LHCN-M2 (cell line): ENCODE results near the gene TCOF1. TPM values are rescaled to one million over a fixed set of nuclear protein-coding genes. Genes with fewer than 3 reads are reported as not detected.
A peak's percentile ranks its signal among the peaks of the same experiment; 100 is the strongest.

Experiments used
- DNase-seq: peaks from one replicate; pipeline ENCODE4 v3.0.0-alpha.2; 2012; ENCODE audit warnings: low read depth
- total RNA-seq: library from RNA; depleted of rRNA; stranded (reverse); fragments of >200 nt; gene quantifications from 2 replicates; pipeline ENCODE4 v1.2.3, GENCODE V29; 2014

The TCOF1 gene
- total RNA-seq, 1 experiment from 2014 or later = 42.3 TPM

DNA sequence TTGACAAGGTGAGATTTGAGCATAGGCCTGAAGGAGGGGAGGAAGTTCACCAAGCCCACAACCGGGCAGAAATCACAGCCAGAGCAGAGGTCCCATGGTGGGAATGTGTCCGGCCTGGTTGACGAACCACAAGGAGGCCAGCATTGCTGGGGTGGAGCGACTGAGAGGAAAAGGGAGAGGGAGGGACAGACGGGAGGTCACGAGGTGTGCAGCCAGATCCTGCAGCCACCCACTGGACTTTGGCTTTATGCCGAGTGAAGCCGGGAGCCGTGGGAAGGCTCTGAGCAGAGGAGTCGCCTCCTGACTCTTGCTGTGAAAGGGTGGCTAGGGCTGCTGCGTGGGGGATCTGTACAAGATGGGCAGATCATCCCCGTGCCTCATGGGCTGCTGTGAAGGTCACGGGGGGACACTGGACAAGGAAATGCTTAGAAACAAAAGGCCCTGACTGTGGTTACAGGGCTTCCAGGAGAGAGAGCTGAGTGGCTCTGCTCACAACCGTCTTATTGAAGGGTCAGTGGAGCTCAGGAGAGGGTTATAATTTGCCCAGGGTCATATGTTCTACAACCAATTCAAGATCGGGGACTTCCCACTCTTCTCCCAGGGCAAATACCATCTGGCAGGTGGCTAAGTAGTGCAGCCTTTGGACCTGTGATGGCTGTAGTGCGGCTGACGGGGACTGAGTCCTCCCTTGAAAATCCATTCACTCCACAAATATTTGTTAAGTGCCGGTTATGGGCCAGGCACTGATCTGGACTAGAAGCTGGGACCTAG, 70.8 kb downstream of the TCOF1 start:
- no peak for DNase-seq

DNA sequence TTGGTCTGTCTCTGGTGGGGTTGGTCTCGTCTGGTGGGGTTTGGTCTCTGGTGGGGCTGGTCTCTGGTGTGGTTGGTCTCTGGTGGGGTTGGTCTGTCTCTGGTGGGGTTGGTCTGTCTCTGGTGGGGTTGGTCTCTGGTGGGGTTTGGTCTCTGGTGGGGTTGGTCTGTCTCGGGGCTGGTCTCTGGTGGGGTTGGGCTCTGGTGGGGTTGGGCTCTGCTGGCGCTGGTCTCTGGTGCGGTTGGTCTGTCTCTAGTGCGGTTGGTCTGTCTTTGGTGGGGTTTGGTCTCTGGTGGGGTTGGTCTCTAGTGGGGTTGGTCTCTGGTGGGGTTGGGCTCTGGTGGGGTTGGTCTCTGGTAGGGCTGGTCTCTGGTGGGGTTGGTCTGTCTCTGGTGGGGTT, 71.5 kb downstream of the TCOF1 start:
- DNase-seq = no peak

- no peak for DNase-seq
Measured at GRCh38 chr5:150429410-150429873, 71.9 kb downstream of the TCOF1 start.

DNA sequence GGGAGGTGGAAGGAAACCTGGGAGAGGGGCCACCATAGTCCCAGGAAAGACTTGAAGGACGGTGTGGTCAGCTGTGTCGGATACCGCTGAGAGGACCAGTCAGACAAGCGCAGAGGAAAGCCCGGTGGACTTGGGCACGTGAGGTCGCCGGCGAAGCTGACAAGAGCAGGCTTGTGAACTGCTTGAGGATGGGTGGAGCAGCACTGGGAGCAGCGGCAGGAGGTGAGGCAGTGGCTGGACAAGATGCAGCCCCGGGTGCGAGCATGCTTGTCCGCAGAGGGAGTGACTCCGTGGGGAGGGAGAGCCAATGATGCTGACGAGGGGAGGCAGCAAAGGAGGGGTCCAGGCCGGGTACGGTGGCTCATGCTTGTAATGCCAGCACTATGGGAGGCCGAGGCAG, 73.6 kb downstream of the TCOF1 start:
- no peak for DNase-seq

DNA sequence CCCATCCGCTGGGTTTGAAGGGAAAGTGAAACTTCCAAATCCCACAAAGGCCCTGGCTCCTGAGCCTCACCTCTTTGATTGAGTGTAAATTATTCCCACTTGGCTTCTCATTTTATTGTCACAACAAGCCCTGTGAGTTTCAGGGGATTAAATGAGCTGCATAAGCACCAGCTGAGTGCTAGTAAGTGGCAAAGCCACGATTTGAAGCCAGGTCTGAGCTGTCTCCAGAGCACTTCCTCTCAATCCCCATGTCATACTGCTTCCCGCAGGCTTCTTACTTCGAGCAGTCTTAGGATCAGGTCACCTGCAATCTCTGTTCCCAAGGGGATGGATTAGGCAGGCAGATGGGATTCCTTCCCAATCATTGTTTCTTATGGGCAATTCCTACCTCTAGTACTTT, 74.1 kb downstream of the TCOF1 start:
- DNase-seq = no peak

- no peak for DNase-seq
Measured at GRCh38 chr5:150434464-150434863, 77.0 kb downstream of the TCOF1 start.

GRCh38 chr5:150436141-150436680, 78.7 kb downstream of the TCOF1 start:
- peak; percentile 72 for DNase-seq

GRCh38 chr5:150438873-150439546, 81.5 kb downstream of the TCOF1 start:
- peak; percentile 41 for DNase-seq

DNA sequence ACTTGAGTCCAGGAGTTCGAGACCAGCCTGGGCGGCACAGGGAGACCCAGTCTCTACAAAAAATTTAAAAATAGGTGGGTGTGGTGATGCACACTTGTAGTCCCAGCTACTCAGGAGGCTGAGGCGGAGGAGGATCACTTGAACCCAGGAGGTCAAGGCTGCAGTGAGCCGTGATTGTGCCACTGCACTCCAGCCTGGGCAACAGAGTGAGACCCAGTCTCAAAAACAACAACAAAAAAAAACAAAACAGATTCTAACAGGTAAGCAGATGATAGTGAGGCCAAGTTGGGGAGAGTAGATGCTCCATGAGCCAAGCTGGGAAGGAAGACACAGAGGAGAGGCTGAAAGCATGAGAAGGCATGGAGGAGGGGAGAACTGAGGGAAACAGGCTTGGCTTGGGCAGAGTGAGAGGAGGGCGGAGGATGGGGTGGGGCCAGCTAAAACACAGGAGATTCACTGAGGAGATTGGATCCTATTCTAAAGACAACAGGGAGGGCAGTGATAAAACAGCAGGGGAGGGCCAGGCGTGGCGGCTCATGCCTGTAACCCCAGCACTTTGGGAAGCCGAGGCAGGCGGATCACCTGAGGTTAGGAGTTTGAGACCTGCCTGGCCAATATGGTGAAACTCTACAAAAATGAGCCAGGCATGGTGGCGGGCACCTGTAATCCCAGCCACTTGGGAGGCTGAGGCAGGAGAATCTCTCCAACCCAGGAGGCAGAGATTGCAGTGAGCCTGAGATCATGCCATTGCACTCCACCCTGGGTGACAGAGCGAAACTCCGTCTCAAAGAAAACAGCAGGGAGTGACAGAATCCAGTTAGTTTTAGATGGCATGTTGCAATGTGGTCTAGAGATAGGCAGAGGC, 83.7 kb downstream of the TCOF1 start:
- no peak for DNase-seq

GRCh38 chr5:150441813-150442698, 84.6 kb downstream of the TCOF1 start:
- peak; percentile 39 for DNase-seq

DNA sequence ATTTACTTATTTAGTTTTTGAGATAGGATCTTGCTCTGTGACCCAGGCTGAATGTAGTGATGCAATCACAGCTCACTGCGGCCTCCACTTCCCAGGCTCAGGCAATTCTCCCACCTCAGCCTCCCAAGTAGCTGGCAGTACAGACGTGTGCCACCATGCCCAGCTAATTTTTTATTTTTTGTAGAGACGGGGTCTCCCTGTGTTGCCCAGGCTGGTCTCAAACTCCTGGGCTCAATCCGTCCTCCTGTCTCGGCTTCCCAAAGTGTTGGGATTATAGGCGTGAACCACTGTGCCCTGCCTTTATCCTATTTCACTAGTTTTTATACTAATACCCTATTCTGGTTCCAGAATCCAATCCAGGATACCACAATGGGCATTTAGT, 85.2 kb downstream of the TCOF1 start:
- no peak for DNase-seq

- DNase-seq = no peak
Measured at GRCh38 chr5:150443242-150444075, 86.0 kb downstream of the TCOF1 start.

DNA sequence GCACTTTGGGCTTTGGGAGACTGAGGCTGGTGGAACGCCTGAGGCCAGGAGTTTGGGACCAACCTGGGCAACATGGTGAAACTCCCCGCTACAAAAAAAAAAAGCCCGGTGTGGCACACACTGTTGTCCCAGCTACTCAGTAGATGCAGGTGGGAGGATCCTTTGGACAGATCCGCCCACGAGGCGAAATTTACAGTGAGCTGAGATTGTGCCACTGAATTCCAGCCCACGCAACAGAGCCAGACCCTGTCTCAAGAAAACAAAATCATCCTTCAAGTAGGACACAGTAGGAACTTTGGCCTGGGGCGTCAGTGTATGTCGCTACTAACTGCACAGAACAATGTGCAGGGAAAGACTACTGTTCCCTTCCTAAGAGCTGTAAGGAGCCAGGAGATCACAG, 87.3 kb downstream of the TCOF1 start:
- no peak for DNase-seq

DNA sequence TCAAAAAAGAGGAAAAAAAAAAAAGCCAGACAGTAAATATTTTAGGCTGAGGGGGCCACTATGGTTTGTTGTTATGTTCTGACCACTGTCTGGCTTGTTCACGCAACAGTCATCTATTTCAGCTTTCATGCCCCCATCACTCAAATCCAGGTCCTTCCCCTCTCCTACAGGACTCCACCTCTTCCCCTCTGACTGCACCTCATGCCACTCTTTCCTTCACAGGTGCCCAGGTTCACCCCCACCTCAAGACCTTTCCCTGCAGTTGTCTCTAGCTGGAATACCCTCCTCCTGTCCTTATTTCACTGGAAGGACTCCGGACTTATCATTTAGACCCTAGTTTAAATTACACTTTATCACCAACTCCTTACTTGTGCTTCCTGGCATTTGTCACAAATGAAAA, 88.6 kb downstream of the TCOF1 start:
- DNase-seq = no peak

- no peak for DNase-seq
Measured at GRCh38 chr5:150446583-150446982, 89.1 kb downstream of the TCOF1 start.

- DNase-seq = no peak
Measured at GRCh38 chr5:150447188-150447587, 89.7 kb downstream of the TCOF1 start.

DNA sequence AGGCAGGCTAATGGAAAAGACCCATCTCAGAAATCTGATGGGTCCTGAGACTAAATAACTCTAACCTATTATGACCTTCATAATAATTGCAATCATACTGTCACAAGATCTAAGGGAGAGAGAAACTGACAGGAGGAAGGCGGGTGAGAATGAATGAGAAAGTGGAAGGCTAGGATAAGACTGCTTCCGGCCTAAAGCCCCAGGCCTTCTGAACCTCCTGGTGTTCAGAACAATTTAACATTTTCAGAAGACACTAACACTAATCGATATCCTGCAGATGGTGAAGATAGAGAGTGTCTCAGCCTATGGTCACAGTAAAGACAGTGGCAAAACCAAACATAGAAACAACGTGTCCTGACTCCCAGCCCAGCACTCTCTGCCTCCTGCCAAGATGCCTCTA, 90.8 kb downstream of the TCOF1 start:
- no peak for DNase-seq

DNA sequence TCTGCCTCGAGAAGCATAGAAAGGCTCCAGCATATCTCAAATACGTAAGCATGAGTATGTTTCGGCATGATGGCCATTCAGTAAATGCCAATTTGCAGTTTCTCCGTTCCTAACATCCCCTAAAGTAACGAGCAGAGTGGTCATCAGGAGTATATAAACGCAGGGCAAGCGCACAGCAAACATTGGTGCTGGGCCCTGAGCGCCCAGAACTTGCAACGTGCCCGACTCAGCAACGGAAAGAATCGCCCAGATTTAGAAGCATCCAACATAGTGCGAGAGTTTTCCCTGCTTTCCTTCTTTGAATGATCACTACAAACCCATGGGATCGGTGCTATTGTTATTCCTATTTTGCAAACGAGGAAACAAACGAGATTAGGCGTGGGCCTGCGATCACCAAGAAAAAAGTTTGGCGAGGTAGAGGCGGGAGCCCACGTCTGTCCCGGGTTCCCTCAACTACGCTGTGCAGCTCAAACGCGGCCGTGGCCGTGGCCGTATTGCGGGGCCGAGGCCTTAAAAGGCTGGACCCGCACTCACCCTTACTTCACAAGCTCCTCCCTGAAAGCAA, 91.5 kb downstream of the TCOF1 start:
- DNase-seq = no peak
